Testis (tissue), 2 donors: ENCODE results near the gene OSBPL9.

ENCODE experiments used
- CTCF ChIP-seq, 3 experiments: fragments of 450-650 bp in 2 of 3; fragments of 200-600 bp in 1 of 3; sonication (generic) in 1 of 3; IDR thresholded peaks; one replicate each; pipeline ENCODE4 v1.5.1; 2016 to 2019; ENCODE audit warnings: antibody characterized with exemption in 3 of 3, mild to moderate bottlenecking in 2 of 3, moderate library complexity in 1 of 3
- POLR2A ChIP-seq: fragments of 450-650 bp; IDR thresholded peaks from one replicate; pipeline ENCODE4 v1.6.1; 2017; ENCODE audit warnings: antibody characterized with exemption, mild to moderate bottlenecking, moderate library complexity

GRCh38 chr1:51671527-51672325 is 54.8 kb downstream of the OSBPL9 start:
- TF ChIP-seq CTCF (IDR thresholded peaks at IDR 0.05) = no peak
- TF ChIP-seq POLR2A = no peak
